B cell (primary cell): Measurements from ENCODE around the gene ITCH. TPM values are rescaled to one million over a fixed set of nuclear protein-coding genes. Genes with fewer than 3 reads are reported as not detected.
A peak's percentile ranks its signal among the peaks of the same experiment; 100 is the strongest.
"Not testable (repeated sequence)": the region's sequence is repeated elsewhere in the genome, so short reads cannot be mapped to it uniquely, and the experiment has no call there.

Experiments used
- ATAC-seq: fragments of 200-7000 bp; cut with Tn5 transposase; one replicate; pipeline ENCODE4 v1.10.0; 2021; ENCODE audit warnings: low read depth, mild to moderate bottlenecking, moderate number of reproducible peaks, moderate library complexity
- CTCF ChIA-PET: fragments of 350-600 bp; sonication (Branson Sonifier 250); formaldehyde crosslinking; loops from one replicate; lab custom pipeline; 2021; ENCODE audit warnings: antibody characterized with exemption, inconsistent platforms; lab: Charles Lee
- POLR2A ChIA-PET: fragments of 350-600 bp; sonication (Branson Sonifier 250); formaldehyde crosslinking; loops from one replicate; lab custom pipeline; 2021; ENCODE audit warnings: antibody characterized with exemption; lab: Charles Lee
- DNase-seq: peaks from one replicate; pipeline ENCODE4 v3.0.0; 2013
- H2AFZ ChIP-seq: 2 replicates; pipeline ENCODE4 v1.6.1; 2012; ENCODE audit warnings: mild to moderate bottlenecking, low read depth, low read length; ENCODE audit not compliant: insufficient read depth, poor library complexity, severe bottlenecking
- H3K27ac ChIP-seq, 2 donors: 1 replicate in 1 of 2; 2 replicates in 1 of 2; pipeline ENCODE4 v1.5.1; 2012 to 2013; ENCODE audit warnings: low read length in 2 of 2, mild to moderate bottlenecking in 2 of 2, moderate library complexity in 1 of 2
- H3K27me3 ChIP-seq, 4 experiments: fragments of 200-600 bp in 1 of 4; sonication (generic) in 1 of 4; replicated peaks in 1 of 4; 1 replicate in 2 of 4; 2 replicates in 2 of 4; pipeline versions ENCODE4 v1.6.1 to v1.7.0; 2013 to 2016; ENCODE audit warnings: low read length in 3 of 4, mild to moderate bottlenecking in 2 of 4, mixed read lengths in 1 of 4, moderate library complexity in 1 of 4; ENCODE audit not compliant: insufficient read depth in 4 of 4, control insufficient read depth in 3 of 4; ENCODE audit errors: control extremely low read depth in 1 of 4
- H3K36me3 ChIP-seq, 2 experiments: replicated peaks in 1 of 2; 1 replicate in 1 of 2; 2 replicates in 1 of 2; pipeline versions ENCODE4 v1.6.1 to v1.7.1; 2013; ENCODE audit warnings: low read length in 1 of 2; ENCODE audit not compliant: insufficient read depth in 2 of 2, control insufficient read depth in 1 of 2; ENCODE audit errors: control extremely low read depth in 1 of 2, extremely low read depth in 1 of 2
- H3K4me1 ChIP-seq, 2 donors: fragments of 200-600 bp in 1 of 2; sonication (generic) in 1 of 2; 1 replicate in 1 of 2; 2 replicates in 1 of 2; pipeline versions ENCODE4 v1.5.1 to v1.6.1; 2013 to 2017; ENCODE audit warnings: low read length in 2 of 2; ENCODE audit not compliant: control insufficient read depth in 2 of 2, insufficient read depth in 2 of 2
- H3K4me2 ChIP-seq: replicated peaks from 2 replicates; pipeline ENCODE3; 2012; ENCODE audit warnings: mild to moderate bottlenecking, low read depth, low read length; ENCODE audit not compliant: poor library complexity, severe bottlenecking
- H3K4me3 ChIP-seq, 5 experiments: fragments of 200-600 bp in 1 of 5; sonication (generic) in 1 of 5; 1 replicate in 3 of 5; 2 replicates in 2 of 5; pipeline versions ENCODE4 v1.5.1 to v1.7.0; 2011 to 2016; ENCODE audit warnings: low read length in 4 of 5, mild to moderate bottlenecking in 4 of 5, low read depth in 2 of 5, control low read depth in 1 of 5, moderate library complexity in 1 of 5; ENCODE audit not compliant: insufficient read depth in 1 of 5; ENCODE audit errors: control extremely low read depth in 1 of 5, extremely low read depth in 1 of 5
- H3K79me2 ChIP-seq: fragments of 200-600 bp; sonication (generic); one replicate; pipeline ENCODE4 v1.6.0; 2016; ENCODE audit warnings: low read length; ENCODE audit not compliant: control insufficient read depth, insufficient read depth
- H3K9ac ChIP-seq: fragments of 200-600 bp; sonication (generic); 2 replicates; pipeline ENCODE4 v1.6.1; 2017; ENCODE audit warnings: mild to moderate bottlenecking, low read length, moderate library complexity
- H3K9me3 ChIP-seq, 3 donors: one replicate each; pipeline versions ENCODE4 v1.6.1 to v1.7.1; 2013; ENCODE audit warnings: low read length in 2 of 3; ENCODE audit not compliant: control insufficient read depth in 2 of 3, insufficient read depth in 1 of 3; ENCODE audit errors: control extremely low read depth in 1 of 3
- H4K20me1 ChIP-seq: 2 replicates; pipeline ENCODE4 v1.6.0; 2012; ENCODE audit warnings: mild to moderate bottlenecking, low read length; ENCODE audit not compliant: insufficient read depth, control insufficient read depth, poor library complexity, severe bottlenecking
- H3K27ac Mint-ChIP-seq: one replicate; pipeline ENCODE4 v1.8.0; 2021; ENCODE audit warnings: mixed read lengths
- H3K27me3 Mint-ChIP-seq: one replicate; pipeline ENCODE4 v1.8.0; 2021; ENCODE audit warnings: mixed read lengths
- H3K4me1 Mint-ChIP-seq: one replicate; pipeline ENCODE4 v1.8.0; 2021; ENCODE audit warnings: mixed read lengths
- H3K4me3 Mint-ChIP-seq: one replicate; pipeline ENCODE4 v1.8.0; 2021; ENCODE audit warnings: mixed read lengths
- H3K9me3 Mint-ChIP-seq: one replicate; pipeline ENCODE4 v1.8.0; 2022; ENCODE audit warnings: mixed read lengths; ENCODE audit not compliant: insufficient read depth
- CTCF ChIP-seq: fragments of 200-600 bp; IDR thresholded peaks from one replicate; pipeline ENCODE4 v1.8.0; 2022; ENCODE audit warnings: antibody characterized with exemption, mild to moderate bottlenecking
- EZH2 ChIP-seq: IDR thresholded peaks from 2 replicates; pipeline ENCODE4 v1.6.1; 2012; ENCODE audit warnings: borderline replicate concordance, low read depth, mild to moderate bottlenecking, moderate library complexity, low read length; ENCODE audit not compliant: insufficient read depth, poor library complexity, severe bottlenecking
- WGBS: methylation state at CpG from one replicate; pipeline ENCODE4 v1.1.5; 2013; ENCODE audit warnings: missing lambda C conversion rate; ENCODE audit not compliant: insufficient coverage; 5-methylcytosine and 5-hydroxymethylcytosine counted together
- intact Hi-C: fragments of 100-400 bp; cut with micrococcal nuclease; formaldehyde crosslinking; loops from one replicate; pipeline ENCODE4 v1.10.0; 2022
- polyA plus RNA-seq: library from polyadenylated mRNA; depleted of rRNA; stranded (reverse); fragments of >200 nt; gene quantifications from 2 replicates; pipeline ENCODE4 v1.2.3, GENCODE V29; 2012
- total RNA-seq, 2 donors: library from RNA; stranded (reverse); fragments of 120-200 nt in 1 of 2; gene quantifications; 1 replicate in 1 of 2; 2 replicates in 1 of 2; pipeline versions ENCODE4 v1.2.3 to v1.2.4, GENCODE V29; 2013 to 2022

Gene ITCH
- total and polyA plus RNA-seq, 2 donors (not counting 1 experiment from before 2014, with no cell fraction given) = 10.0 to 110 TPM

GRCh38 chr20:34517114-34517505 lies 154.0 kb downstream of the ITCH start:
- peak overlapping the region; percentile 31 to 85 for H3K27ac ChIP-seq
- peak overlapping the region; percentile 66 to 99 (median 95) for H3K4me3 ChIP-seq
- peaks cover 3 to 5% of the 10 kb centered on the region in 2 experiments for H3K36me3 ChIP-seq
- ChIA-PET POLR2A (interaction anchor here (0.7 kb wide), 1 partner anchor 270 kb away, joined by 3 read pairs; no protein-coding TSS in a partner anchor), CTCF (interaction anchor here (0.7 to 5.3 kb wide), 11 partner anchors 8 to 326 kb away, joined by 3 to 38 read pairs (median 3); partner anchors contain the start of gene TP53INP2)
- peak overlapping the region; percentile 94 for H3K9ac ChIP-seq
- no peak for ATAC-seq
- peak overlapping the region; percentile 97 for H3K4me3 Mint-ChIP-seq
- peaks cover 5 to 10% of the 10 kb centered on the region in 2 donors for H3K4me1 ChIP-seq
- TF ChIP-seq CTCF = no peak
- TF ChIP-seq EZH2 = no peak
- no peaks in the 10 kb centered on the region for H3K27me3 Mint-ChIP-seq
- no peaks in the 10 kb centered on the region for H3K27me3 ChIP-seq
- WGBS = no CpG with 5 or more reads among the region's 3 CpGs
- H3K9me3 Mint-ChIP-seq = no peaks in the 10 kb centered on the region
- H3K9me3 ChIP-seq = no peaks in the 10 kb centered on the region
- peak overlapping the region; percentile 83 for H3K4me2 ChIP-seq
- peaks cover 50% of the 10 kb centered on the region for H3K4me1 Mint-ChIP-seq
- no peak for DNase-seq
- intact Hi-C loops = loop anchor here (5.0 kb wide), 2 partner anchors 405 to 525 kb away; partner anchors contain the start of genes EIF2S2 and RALY
- peak overlapping the region; percentile 90 for H2AFZ ChIP-seq
- peaks cover 63% of the 10 kb centered on the region for H3K79me2 ChIP-seq
- peaks cover 28% of the 10 kb centered on the region for H4K20me1 ChIP-seq
- peak overlapping the region; percentile 97 for H3K27ac Mint-ChIP-seq

GRCh38 chr20:34518863-34519262 lies 155.8 kb downstream of the ITCH start:
- H3K27ac Mint-ChIP-seq, H3K27ac ChIP-seq, H3K4me3 Mint-ChIP-seq, H3K9me3 ChIP-seq, H3K9ac ChIP-seq, H3K4me3 ChIP-seq, H3K36me3 ChIP-seq, ATAC-seq, CTCF ChIA-PET, H3K4me2 ChIP-seq, POLR2A ChIA-PET, H3K27me3 ChIP-seq, DNase-seq, H3K9me3 Mint-ChIP-seq, H2AFZ ChIP-seq, H3K27me3 Mint-ChIP-seq: not testable (repeated sequence)
- intact Hi-C loops = loop anchor here (5.0 kb wide), 2 partner anchors 407 to 527 kb away; partner anchors contain the start of genes EIF2S2 and RALY
- peaks cover 10 to 11% of the 10 kb centered on the region in 2 donors for H3K4me1 ChIP-seq
- WGBS = 100% methylated on average over 4 of the region's 7 CpGs
- peaks cover 49% of the 10 kb centered on the region for H3K4me1 Mint-ChIP-seq
- peaks cover 46% of the 10 kb centered on the region for H4K20me1 ChIP-seq
- H3K79me2 ChIP-seq = peaks cover 81% of the 10 kb centered on the region

- H3K27me3 ChIP-seq, CTCF ChIA-PET, H3K9me3 ChIP-seq, ATAC-seq, H2AFZ ChIP-seq, DNase-seq, H3K27ac Mint-ChIP-seq, H3K27me3 Mint-ChIP-seq, H3K9ac ChIP-seq, H3K27ac ChIP-seq, POLR2A ChIA-PET, H3K4me3 ChIP-seq, H3K4me3 Mint-ChIP-seq, H3K4me2 ChIP-seq, H3K9me3 Mint-ChIP-seq, H3K4me1 ChIP-seq: not testable (repeated sequence)
- WGBS = 100% methylated on average over 7 of the region's 10 CpGs
- intact Hi-C loops = loop anchor here (5.0 kb wide), 2 partner anchors 408 to 528 kb away; partner anchors contain the start of genes EIF2S2 and RALY
- H3K36me3 ChIP-seq = peaks cover 4 to 12% of the 10 kb centered on the region in 2 experiments
- H3K79me2 ChIP-seq = peaks cover 91% of the 10 kb centered on the region
- peaks cover 55% of the 10 kb centered on the region for H4K20me1 ChIP-seq
- H3K4me1 Mint-ChIP-seq = peaks cover 50% of the 10 kb centered on the region
Measured at GRCh38 chr20:34519841-34520240, 156.8 kb downstream of the ITCH start.
